A375 (cell line): ENCODE measurements around the gene ADGRD1. TPM values are rescaled to one million over a fixed set of nuclear protein-coding genes. Genes with fewer than 3 reads are reported as not detected.

ENCODE experiments used
- small RNA-seq: library from RNA; depleted of rRNA; stranded (forward); fragments of <200 nt; gene quantifications from one replicate; pipeline ENCODE3, GENCODE V24; 2014
- total RNA-seq: library from RNA; depleted of rRNA; stranded (reverse); fragments of >200 nt; shearing (Covaris generic); gene quantifications from 2 replicates; pipeline ENCODE4 v1.2.3, GENCODE V29; 2014; rRNA removed

Gene ADGRD1
- total RNA-seq = 0.04 and 0.27 TPM in 2 replicates

GRCh38 chr12:130953771-130954543, at the start of gene ADGRD1:
Gene ADGRD1, plus strand, starts transcription at chr12:130953907. Its CDS starts 559 bp downstream, at chr12:130954466.

Small RNAs within 50 kb of the gene (small RNA-seq; reads per million reads assigned to genes)
- gene RF00019 = not detected

Other genes starting within 250 kb of the ADGRD1 start
- gene RIMBP2, start 237.6 kb upstream of the ADGRD1 start, total RNA-seq = not detected in 2 replicates
- 11.4 and 14.2 TPM in 2 replicates for gene STX2, start 114.7 kb upstream of the ADGRD1 start, total RNA-seq
- gene RAN, start 81.8 kb upstream of the ADGRD1 start, total RNA-seq = 1,131 and 1,343 TPM in 2 replicates